GM12864 (cell line): Measurements from ENCODE around the gene FSTL4.
"Not testable (repeated sequence)": the region's sequence is repeated elsewhere in the genome, so short reads cannot be mapped to it uniquely, and the experiment has no call there.

Experiments
- DNase-seq: peaks from one replicate; pipeline ENCODE4 v3.0.0-alpha.2; 2011; ENCODE audit warnings: low read depth
- H3K4me3 ChIP-seq: 2 replicates; pipeline ENCODE4 v1.5.1; 2011; ENCODE audit warnings: mild to moderate bottlenecking, low read depth, low read length, control low read depth
- TF ChIP-seq, protein P1 (sequence below): IDR thresholded peaks from 2 replicates; pipeline ENCODE4 v1.5.1; 2011; ENCODE audit warnings: low read depth, mild to moderate bottlenecking, moderate library complexity, low read length, control low read depth, inconsistent platforms; ENCODE audit errors: missing control alignments

Gene FSTL4

GRCh38 chr5:133451926-133452325, 160.4 kb downstream of the FSTL4 start:
- TF ChIP-seq, protein P1, sequence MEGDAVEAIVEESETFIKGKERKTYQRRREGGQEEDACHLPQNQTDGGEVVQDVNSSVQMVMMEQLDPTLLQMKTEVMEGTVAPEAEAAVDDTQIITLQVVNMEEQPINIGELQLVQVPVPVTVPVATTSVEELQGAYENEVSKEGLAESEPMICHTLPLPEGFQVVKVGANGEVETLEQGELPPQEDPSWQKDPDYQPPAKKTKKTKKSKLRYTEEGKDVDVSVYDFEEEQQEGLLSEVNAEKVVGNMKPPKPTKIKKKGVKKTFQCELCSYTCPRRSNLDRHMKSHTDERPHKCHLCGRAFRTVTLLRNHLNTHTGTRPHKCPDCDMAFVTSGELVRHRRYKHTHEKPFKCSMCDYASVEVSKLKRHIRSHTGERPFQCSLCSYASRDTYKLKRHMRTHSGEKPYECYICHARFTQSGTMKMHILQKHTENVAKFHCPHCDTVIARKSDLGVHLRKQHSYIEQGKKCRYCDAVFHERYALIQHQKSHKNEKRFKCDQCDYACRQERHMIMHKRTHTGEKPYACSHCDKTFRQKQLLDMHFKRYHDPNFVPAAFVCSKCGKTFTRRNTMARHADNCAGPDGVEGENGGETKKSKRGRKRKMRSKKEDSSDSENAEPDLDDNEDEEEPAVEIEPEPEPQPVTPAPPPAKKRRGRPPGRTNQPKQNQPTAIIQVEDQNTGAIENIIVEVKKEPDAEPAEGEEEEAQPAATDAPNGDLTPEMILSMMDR = no peak
- no peak overlapping the region for H3K4me3 ChIP-seq
- no peak for DNase-seq

DNA sequence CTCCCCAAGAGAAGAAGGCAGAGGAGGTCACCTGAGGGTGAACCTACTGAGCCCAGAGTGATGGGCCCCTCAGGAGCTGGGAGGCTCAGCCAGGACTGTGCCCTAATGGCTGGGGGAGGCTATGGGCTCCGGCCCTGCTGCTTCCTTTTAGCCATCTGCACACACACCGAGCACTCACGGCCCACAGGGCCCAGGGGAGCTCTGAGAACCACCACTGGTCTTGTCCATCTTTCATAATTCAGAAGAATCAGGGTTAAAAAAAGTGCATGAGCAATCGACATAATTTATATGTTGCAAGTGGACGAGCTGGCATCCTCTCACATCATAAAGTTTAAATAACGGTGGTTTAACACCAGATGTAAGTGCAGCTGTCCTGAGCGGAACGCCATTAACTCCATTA, 162.1 kb downstream of the FSTL4 start:
- no peak for DNase-seq
- no peak overlapping the region for H3K4me3 ChIP-seq
- TF ChIP-seq, protein P1 = no peak

DNA sequence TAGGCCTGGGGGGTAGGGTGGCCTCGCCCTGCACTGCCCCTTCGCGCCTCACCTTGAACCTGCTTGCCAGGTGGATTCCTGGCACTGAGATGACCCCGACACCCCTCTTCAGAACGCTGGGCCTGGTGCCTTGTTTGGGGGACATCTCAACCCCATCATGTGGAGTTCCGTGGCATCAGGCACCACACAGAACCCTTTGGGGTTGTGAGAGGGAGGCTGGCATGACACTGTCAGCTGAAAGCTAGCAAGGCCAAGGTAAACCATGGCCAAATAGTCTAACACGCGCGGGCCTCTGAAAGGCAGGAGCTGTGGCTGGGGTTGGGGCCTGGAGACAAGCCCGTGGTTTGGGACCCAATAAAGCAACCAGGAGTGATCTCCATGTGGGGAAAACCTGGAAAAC, 163.2 kb downstream of the FSTL4 start:
- no peak overlapping the region for H3K4me3 ChIP-seq
- TF ChIP-seq, protein P1 = no peak
- no peak for DNase-seq

DNA sequence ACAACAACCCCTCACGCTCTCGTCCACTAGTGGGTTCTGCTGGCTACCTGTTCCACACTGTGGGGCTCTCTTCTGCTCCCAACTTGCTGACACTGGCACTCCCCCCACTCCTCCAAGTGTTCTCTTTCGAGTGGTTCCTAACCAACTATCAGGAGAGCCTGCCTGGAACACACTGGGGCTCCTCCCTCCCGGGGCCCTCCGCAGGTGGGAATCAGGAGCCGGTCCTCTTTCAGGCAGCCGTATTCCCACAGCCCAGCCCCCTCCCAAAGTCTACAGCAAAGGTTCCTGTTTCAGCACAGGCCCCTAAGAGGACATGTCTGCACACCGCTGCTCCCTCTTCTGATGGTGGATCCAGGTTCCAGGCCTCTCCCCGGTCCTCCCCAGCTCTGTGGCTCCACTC, 165.9 kb downstream of the FSTL4 start:
- TF ChIP-seq, protein P1 = no peak
- no peak for DNase-seq
- no peak overlapping the region for H3K4me3 ChIP-seq

- no peak overlapping the region for H3K4me3 ChIP-seq
- TF ChIP-seq, protein P1 = no peak
- no peak for DNase-seq
These were observed 166.6 kb downstream of the FSTL4 start for GRCh38 chr5:133445744-133446143.

GRCh38 chr5:133445204-133445603, 167.1 kb downstream of the FSTL4 start:
- DNase-seq, H3K4me3 ChIP-seq: not testable (repeated sequence)

DNA sequence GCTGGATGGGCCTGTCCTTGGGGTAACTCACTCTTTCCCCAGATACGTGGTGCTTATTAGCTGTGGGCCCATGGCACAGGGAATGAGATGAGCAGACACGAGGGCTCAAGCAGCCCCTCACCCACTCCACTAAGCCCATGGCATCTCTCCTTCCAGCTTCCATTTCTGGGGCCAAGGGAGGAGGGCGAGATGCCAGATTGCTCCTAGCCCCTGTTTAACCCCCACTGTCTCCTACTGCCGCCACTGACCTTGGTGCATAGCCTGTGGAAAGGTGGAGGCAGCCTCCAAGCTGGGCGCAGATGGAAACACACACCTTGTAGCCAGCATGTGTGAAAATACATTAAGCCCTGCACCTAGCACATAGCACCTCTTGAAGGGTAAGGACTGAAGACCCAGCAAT, 167.6 kb downstream of the FSTL4 start:
- TF ChIP-seq, protein P1 = no peak
- no peak overlapping the region for H3K4me3 ChIP-seq
- DNase-seq = no peak

DNA sequence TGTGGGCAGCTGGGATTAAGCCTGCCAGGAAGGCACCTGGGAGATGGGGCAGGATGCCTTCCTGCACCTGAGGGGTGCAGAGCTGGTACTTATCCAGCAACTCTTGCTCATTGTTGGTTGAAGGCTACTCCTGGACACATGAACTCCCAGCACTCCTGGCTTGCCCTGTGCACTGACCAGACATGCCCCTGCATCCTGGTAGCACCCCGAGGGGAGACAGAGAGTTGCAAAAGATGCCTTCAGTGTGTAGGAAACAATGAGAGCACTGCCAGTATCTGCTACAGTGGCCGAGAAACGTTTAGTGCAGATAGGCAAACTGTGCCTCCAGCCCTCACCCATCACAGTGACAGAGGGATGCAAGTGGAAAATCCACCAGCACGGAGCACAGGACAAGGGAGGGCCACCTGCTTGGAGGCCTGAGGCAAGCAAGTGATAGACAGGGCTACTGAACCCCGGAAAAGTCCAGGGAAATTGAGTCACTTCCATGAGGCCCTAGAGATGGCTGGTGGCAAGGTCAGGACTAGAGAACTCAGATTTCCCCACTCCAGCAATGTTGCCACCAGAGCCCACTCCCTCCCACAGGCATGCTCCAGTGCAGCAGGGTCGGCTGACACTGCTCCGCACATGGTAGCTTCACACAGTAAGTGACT, 171.1 kb downstream of the FSTL4 start:
- no peak overlapping the region for H3K4me3 ChIP-seq
- TF ChIP-seq, protein P1 = no peak
- no peak for DNase-seq
